Tibial nerve (tissue), 4 donors: ENCODE data around the gene ASCL4.

ENCODE experiments used
- EP300 ChIP-seq, 2 donors: sonication (generic); formaldehyde crosslinking; IDR thresholded peaks; one replicate each; pipeline ENCODE4 v1.6.1; 2017; ENCODE audit warnings: antibody characterized with exemption in 2 of 2, mild to moderate bottlenecking in 1 of 2
- POLR2A ChIP-seq, 2 donors: fragments of 450-650 bp; IDR thresholded peaks; one replicate each; pipeline ENCODE4 v1.6.1; 2017; ENCODE audit warnings: antibody characterized with exemption in 2 of 2, mild to moderate bottlenecking in 2 of 2, moderate library complexity in 2 of 2
- TF ChIP-seq, protein P1 (sequence below), 5 experiments: fragments of 200-600 bp in 3 of 5; fragments of 450-650 bp in 2 of 5; sonication (generic) in 3 of 5; IDR thresholded peaks; one replicate each; pipeline ENCODE4 v1.5.1; 2016 to 2019; ENCODE audit warnings: antibody characterized with exemption in 5 of 5, mild to moderate bottlenecking in 3 of 5, moderate library complexity in 2 of 5

DNA sequence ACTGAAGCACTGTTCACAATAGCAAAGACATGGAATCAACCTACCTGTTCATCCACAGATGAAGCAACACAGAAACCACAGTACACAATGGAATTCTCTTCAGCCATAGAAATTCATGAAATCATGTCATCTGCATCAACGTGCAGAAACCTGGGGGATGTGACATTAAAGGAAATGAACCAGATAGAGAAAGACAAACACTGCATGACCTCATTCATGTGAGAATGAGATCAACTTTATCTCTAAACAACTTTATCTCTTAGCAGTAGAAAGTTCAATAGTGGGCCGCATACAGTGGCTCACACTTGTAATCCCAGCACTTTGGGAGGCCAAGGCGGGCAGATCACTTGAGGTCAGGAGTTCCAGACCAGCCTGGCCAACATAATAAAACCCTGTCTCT, 19.9 kb downstream of the ASCL4 start:
- TF ChIP-seq POLR2A (IDR thresholded peaks at IDR 0.05) = no peak
- TF ChIP-seq, protein P1, sequence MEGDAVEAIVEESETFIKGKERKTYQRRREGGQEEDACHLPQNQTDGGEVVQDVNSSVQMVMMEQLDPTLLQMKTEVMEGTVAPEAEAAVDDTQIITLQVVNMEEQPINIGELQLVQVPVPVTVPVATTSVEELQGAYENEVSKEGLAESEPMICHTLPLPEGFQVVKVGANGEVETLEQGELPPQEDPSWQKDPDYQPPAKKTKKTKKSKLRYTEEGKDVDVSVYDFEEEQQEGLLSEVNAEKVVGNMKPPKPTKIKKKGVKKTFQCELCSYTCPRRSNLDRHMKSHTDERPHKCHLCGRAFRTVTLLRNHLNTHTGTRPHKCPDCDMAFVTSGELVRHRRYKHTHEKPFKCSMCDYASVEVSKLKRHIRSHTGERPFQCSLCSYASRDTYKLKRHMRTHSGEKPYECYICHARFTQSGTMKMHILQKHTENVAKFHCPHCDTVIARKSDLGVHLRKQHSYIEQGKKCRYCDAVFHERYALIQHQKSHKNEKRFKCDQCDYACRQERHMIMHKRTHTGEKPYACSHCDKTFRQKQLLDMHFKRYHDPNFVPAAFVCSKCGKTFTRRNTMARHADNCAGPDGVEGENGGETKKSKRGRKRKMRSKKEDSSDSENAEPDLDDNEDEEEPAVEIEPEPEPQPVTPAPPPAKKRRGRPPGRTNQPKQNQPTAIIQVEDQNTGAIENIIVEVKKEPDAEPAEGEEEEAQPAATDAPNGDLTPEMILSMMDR (IDR thresholded peaks at IDR 0.05) = no peak
- no peak for TF ChIP-seq EP300 (IDR thresholded peaks at IDR 0.05)
